Adrenal gland (tissue), 12 donors: Measurements from ENCODE around the gene PTPRC. TPM values are rescaled to one million over a fixed set of nuclear protein-coding genes. Genes with fewer than 3 reads are reported as not detected.

Experiments
- DNase-seq, 7 donors: peaks; one replicate each; pipeline ENCODE4 v3.0.0-alpha.2; 2019 to 2020
- H3K27ac ChIP-seq, 5 donors: fragments of 200-600 bp; sonication (generic) in 4 of 5; 1 replicate in 3 of 5; 2 replicates in 2 of 5; pipeline versions ENCODE4 v1.5.1 to v1.8.0; 2016 to 2020; ENCODE audit warnings: mild to moderate bottlenecking in 1 of 5
- H3K27me3 ChIP-seq: fragments of 200-600 bp; 2 replicates; pipeline ENCODE4 v1.8.0; 2021
- H3K36me3 ChIP-seq, 2 donors: fragments of 200-600 bp; replicated peaks in 1 of 2; 1 replicate in 1 of 2; 2 replicates in 1 of 2; pipeline versions ENCODE4 v1.5.1 to v1.8.0; 2018 to 2022
- H3K4me1 ChIP-seq, 2 donors: fragments of 200-600 bp; replicated peaks in 1 of 2; 1 replicate in 1 of 2; 2 replicates in 1 of 2; pipeline versions ENCODE4 v1.5.1 to v1.8.0; 2018 to 2021
- H3K4me3 ChIP-seq, 4 donors: fragments of 200-600 bp; sonication (generic) in 3 of 4; one replicate each; pipeline ENCODE4 v1.5.1; 2016 to 2018
- H3K9me3 ChIP-seq, 3 donors: fragments of 200-600 bp; sonication (generic) in 1 of 3; replicated peaks in 1 of 3; 1 replicate in 2 of 3; 2 replicates in 1 of 3; pipeline versions ENCODE4 v1.5.1 to v1.8.0; 2016 to 2021
- POLR2A ChIP-seq, 2 donors: fragments of 450-650 bp; IDR thresholded peaks; one replicate each; pipeline ENCODE4 v1.6.1; 2017; ENCODE audit warnings: antibody characterized with exemption in 2 of 2, mild to moderate bottlenecking in 2 of 2, moderate library complexity in 1 of 2
- WGBS, 4 donors: extraction: QIAGEN DNeasy Blood & Tissue Kit in 2 of 4; methylation state at CpG; one replicate each; pipeline versions ENCODE4 v1.1.5 to v1.1.7; 2013 to 2017; 5-methylcytosine and 5-hydroxymethylcytosine counted together
- intact Hi-C, 2 donors: fragments of 100-400 bp; cut with DNase I; formaldehyde crosslinking; loops; one replicate each; pipeline versions ENCODE4 v1.14.1 to v1.15.0; 2022 to 2023
- polyA plus RNA-seq, 3 donors: library from polyadenylated mRNA; stranded (reverse); fragments of 200-250 nt in 2 of 3; fragments of 350-450 nt in 1 of 3; fragmentation: Illumina TruSeq in 1 of 3; extraction: RNeasy Lipid Tissue Mini Kit (QIAGEN cat#74804) in 1 of 3; gene quantifications; one replicate each; pipeline ENCODE4 v1.2.3, GENCODE V29; 2013 to 2014
- total RNA-seq, 9 donors: library from RNA; depleted of rRNA in 4 of 9; stranded (reverse); fragments of >200 nt in 4 of 9; fragments of 120-200 nt in 1 of 9; fragmentation: NEBNext Ultra II Directional in 1 of 9; extraction: Animal tissue kit (Norgen Biotek cat#: 25700) in 1 of 9; gene quantifications; one replicate each; pipeline versions ENCODE4 v1.1.0 to v1.2.4, GENCODE V29; 2013 to 2023
- TF ChIP-seq, protein P1 (sequence below), 6 experiments: fragments of 450-650 bp in 4 of 6; fragments of 200-600 bp in 2 of 6; sonication (generic) in 1 of 6; IDR thresholded peaks; 1 replicate in 5 of 6; 2 replicates in 1 of 6; pipeline versions ENCODE4 v1.5.1 to v1.8.0; 2016 to 2021; ENCODE audit warnings: antibody characterized with exemption in 6 of 6, mild to moderate bottlenecking in 2 of 6, moderate library complexity in 1 of 6
- donor health status: healthy with polysubstance abuse.
- donor health status: Bipolar disorder and iron deficiency.
- donor health status: DM: yes; HTN: yes; CAD: no.
- donor health status: DM: no; HTN: no; CAD: no.
- donor health status: DM: no; HTN: no; CAD: no.
- donor health status: DM: yes; HTN: yes; CAD: no.

Gene PTPRC
- total and polyA plus RNA-seq, 12 donors: 2.5 to 33.0 (median 15.2) TPM

DNA sequence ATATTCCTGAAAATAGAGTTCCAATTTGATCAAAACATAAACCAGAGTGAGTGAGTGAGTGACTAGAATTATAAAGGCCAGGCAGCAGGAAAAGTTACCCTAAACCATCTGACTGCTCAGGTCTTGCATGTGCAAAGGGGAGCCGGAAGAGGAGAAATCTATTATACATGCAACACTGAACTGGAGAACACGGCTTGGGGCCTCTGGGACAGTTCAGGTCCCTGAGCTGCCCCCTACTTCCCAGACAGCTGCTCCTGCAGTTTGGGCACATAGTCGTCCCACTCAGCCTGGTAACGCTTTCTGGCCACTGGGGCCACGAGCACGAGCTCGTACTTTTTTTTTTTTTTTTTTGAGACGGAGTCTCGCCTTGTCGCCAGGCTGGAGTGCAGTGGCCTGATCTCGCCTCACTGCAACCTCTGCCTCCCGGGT, 40.1 kb downstream of the PTPRC start:
- no peak for TF ChIP-seq POLR2A (IDR thresholded peaks at IDR 0.05)
- TF ChIP-seq, protein P1, sequence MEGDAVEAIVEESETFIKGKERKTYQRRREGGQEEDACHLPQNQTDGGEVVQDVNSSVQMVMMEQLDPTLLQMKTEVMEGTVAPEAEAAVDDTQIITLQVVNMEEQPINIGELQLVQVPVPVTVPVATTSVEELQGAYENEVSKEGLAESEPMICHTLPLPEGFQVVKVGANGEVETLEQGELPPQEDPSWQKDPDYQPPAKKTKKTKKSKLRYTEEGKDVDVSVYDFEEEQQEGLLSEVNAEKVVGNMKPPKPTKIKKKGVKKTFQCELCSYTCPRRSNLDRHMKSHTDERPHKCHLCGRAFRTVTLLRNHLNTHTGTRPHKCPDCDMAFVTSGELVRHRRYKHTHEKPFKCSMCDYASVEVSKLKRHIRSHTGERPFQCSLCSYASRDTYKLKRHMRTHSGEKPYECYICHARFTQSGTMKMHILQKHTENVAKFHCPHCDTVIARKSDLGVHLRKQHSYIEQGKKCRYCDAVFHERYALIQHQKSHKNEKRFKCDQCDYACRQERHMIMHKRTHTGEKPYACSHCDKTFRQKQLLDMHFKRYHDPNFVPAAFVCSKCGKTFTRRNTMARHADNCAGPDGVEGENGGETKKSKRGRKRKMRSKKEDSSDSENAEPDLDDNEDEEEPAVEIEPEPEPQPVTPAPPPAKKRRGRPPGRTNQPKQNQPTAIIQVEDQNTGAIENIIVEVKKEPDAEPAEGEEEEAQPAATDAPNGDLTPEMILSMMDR (IDR thresholded peaks at IDR 0.05): no peak
- no peaks in the 10 kb centered on the region for H3K27me3 ChIP-seq
- DNase-seq: no peak
- no peaks in the 10 kb centered on the region for H3K4me1 ChIP-seq
- no peaks in the 10 kb centered on the region for H3K9me3 ChIP-seq
- no peaks in the 10 kb centered on the region for H3K36me3 ChIP-seq
- no peak overlapping the region for H3K27ac ChIP-seq
- H3K4me3 ChIP-seq: no peak overlapping the region
- intact Hi-C loops: no loop called here
- 81 to 94% (median 88%) methylated on average over 12 of the region's 12 CpGs for WGBS, 4 donors

DNA sequence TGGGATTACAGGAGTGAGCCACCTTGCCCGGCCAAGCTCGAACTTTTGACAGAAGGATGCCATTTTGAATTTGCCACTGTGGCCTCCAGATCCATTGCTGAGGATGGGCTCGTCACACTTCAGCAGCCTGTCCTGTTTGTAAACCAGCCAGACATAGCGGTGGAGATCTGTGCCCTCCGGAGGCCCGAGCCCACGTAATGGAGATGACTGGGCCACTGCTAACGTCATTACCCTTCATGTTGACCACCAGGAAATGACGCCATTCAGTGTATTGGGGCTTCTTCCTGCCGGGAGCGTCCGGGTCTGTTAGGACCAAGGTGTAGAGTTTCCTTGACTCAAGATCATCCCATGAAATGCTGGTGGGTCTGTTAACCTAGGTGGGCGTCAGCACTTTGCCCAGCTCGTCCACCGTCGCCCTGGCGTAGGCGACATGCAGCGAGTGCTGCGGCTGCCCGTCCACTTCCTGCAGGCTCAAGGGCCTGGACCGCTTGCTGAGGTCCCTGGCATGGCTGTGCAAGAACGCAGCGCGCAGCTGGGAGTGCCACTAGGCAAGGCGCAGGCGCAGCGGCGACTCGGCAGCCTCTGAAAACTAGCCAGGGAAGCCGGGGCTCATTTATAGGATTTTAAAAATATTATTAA, 40.8 kb downstream of the PTPRC start:
- no peak overlapping the region for H3K4me3 ChIP-seq
- H3K27ac ChIP-seq: no peak overlapping the region
- H3K36me3 ChIP-seq: no peaks in the 10 kb centered on the region
- TF ChIP-seq, protein P1 (IDR thresholded peaks at IDR 0.05): no peak
- TF ChIP-seq POLR2A (IDR thresholded peaks at IDR 0.05): no peak
- intact Hi-C loops: no loop called here
- H3K4me1 ChIP-seq: no peaks in the 10 kb centered on the region
- no peaks in the 10 kb centered on the region for H3K27me3 ChIP-seq
- H3K9me3 ChIP-seq: no peaks in the 10 kb centered on the region
- 89 to 93% (median 91%) methylated on average over 29 to 31 of the region's 31 CpGs for WGBS, 4 donors
- no peak for DNase-seq

DNA sequence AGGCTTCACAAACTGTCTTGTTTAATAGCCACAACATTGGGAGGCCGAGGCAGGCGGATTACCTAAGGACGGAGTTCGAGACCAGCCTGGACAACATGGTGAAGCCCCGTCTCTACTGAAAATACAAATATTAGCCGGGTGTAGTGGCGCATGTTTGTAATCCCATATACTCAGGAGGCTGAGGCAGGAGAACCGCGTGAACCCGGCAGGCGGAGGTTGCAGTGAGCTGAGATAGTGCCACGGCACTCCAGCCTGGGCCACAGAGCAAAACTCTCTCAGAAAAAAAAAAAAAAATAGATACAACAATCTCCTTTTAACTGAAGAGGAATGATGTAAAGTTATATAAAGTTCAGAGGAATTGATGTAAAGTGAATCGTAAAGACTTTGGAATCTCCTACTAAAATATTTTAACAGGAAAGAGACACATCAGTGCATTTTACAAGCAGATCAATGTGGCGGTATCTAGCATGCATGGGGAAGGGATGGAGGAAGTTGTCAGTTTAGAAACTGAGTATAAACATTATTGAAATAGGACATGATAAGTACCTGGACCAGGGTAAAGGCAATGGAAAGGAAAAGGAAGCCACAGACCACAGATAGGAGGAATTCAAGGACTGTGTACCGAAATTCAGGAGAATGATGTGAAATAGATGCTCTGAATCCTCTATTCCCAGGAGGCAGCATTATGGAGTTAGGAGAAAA, 41.5 kb downstream of the PTPRC start:
- intact Hi-C loops: no loop called here
- no peaks in the 10 kb centered on the region for H3K27me3 ChIP-seq
- no peak overlapping the region for H3K27ac ChIP-seq

DNA sequence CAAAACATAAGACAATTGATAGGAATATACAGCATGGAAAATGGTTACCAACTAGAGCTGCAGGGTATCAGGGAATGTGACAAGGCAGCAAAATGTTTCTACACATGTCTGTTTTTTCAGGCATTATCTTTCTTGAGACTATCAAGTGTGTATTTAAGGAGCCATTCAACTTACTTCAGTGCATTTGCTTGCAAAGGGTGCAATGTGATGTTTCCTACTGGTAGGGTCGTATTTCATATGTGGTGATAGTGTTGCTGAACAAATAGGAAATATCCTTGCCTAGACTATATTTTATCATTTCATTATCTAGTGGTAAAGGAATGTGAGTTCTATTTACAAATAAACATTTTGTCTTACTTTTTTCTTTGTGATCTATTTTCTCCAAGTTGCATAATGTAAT, 42.4 kb downstream of the PTPRC start:
- no peaks in the 10 kb centered on the region for H3K4me1 ChIP-seq
- no peak for DNase-seq
- H3K9me3 ChIP-seq: no peaks in the 10 kb centered on the region
- H3K27me3 ChIP-seq: no peaks in the 10 kb centered on the region
- TF ChIP-seq, protein P1 (IDR thresholded peaks at IDR 0.05): no peak
- no peak for TF ChIP-seq POLR2A (IDR thresholded peaks at IDR 0.05)
- no peaks in the 10 kb centered on the region for H3K36me3 ChIP-seq
- no peak overlapping the region for H3K4me3 ChIP-seq
- 31 to 60% (median 38%) methylated on average over 1 of the region's 1 CpG for WGBS, 4 donors
- intact Hi-C loops: no loop called here
- H3K27ac ChIP-seq: no peak overlapping the region

More for the DNA sequence above, 41.5 kb downstream of the PTPRC start:
- no peaks in the 10 kb centered on the region for H3K4me1 ChIP-seq
- DNase-seq: no peak
- no peaks in the 10 kb centered on the region for H3K36me3 ChIP-seq
- no peak overlapping the region for H3K4me3 ChIP-seq
- WGBS, 4 donors: 85 to 90% (median 89%) methylated on average over 15 of the region's 15 CpGs
- no peaks in the 10 kb centered on the region for H3K9me3 ChIP-seq
- no peak for TF ChIP-seq POLR2A (IDR thresholded peaks at IDR 0.05)
- TF ChIP-seq, protein P1 (IDR thresholded peaks at IDR 0.05): no peak
